ENCODE measurements around the gene TMEM119.

The TMEM119 gene

DNA sequence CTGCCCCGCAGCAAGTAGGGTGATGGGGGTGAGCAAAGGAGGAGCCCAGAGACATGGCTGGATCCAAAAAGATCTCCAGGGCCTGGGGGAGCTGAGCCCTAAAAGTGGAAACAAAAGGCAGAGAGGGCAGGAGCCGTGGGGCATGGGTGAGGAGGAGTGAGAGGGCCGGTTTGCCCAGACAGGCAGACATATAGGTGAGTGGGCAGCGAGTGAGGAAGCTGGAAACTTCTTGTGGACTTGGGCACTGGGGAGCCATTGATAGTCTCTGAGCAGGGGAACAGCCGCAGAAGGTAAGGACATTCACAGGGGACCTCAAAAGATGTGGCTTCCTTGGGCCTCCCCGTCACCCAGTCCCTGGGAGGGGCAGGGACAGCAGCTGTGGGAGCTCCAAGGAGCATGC, 16.8 kb upstream of the TMEM119 start:
- DNase-seq, result no peak

DNA sequence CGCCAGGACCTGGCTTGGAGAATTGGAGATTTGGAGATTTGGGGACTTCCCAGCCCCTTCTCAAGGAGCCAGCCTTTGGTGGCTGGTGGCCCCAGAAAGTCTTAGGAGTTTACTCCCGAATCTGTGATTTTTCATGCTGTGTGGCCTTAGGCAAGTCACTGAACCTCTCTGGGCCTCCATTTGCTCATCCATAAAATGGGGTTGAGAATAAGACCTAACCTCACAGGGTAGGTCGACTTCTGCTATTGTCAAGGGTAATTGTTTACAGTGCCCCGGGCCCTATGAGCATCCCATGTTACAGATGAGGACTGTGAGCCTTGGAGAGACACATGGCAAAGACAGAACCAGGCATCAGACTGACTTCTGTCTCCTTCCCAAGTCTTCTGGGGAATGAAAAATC, 16.2 kb upstream of the TMEM119 start:
- DNase-seq, result no peak

DNA sequence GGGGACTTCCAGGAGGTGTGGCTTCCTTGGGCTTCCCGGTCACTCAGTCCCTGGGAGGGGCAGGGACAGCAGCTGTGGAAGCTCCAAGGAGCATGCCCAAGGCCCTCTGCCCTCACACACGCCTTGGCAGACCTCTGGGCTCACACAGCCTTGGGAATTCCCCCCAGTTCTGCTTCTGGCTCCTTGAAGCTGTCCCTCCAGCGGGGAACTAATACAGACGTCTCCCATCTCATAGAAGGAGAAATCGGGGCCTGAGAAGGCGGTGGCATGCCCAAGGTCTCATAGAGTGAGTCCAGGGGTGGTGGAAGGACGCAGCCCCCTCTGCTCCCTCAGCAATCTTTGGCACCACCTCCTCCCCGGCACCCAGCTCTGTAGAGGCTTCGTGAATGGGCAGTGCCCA, 15.7 kb upstream of the TMEM119 start:
- no peak for DNase-seq

DNA sequence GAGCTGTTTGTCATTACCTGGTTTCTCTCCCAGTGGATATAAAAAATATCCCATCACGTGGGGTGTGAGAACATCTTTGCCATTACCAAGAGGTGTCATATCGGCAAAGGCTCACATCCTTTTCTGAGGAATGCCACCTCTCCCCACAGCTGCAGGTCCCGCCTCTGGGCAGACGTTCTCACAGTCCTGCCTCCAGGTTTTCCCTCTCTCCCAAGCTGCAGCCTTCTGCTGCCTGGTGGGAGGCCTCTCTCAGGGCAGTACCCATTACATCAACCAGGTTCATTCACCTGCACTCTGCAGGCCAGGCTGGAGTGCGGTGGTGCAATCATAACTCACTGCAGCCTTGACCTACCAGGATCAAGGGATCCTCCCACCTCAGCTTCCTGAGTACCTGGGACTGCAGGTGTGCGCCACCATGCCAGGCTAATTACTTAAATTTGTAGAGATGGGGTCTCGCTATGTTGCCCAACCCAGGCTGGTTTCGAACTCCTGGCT, 15.0 kb upstream of the TMEM119 start:
- DNase-seq, result no peak

DNA sequence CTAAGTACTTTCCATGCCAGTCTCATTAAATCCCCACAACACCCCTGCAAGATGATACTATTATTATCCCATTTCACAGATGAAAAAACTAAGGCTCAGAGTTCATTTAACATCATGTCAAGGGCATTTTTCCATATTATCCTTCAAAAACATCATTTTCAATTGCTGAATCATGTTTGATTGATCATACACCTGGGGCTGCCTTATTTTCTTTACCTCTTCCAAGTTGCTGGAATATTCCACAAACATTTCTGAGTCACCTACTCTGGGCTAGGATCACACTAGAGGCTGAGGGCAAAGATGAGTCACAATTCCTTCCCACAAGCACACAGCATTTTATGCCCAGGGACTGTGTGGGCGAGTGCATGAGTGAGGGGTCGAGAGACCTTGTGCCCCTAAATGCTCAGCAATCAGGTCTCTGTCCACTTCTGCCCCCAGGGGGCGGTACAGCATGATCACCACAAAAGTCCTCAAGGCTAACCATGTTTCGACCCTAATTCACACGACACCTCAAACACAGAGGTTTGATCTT, 14.1 kb upstream of the TMEM119 start:
- DNase-seq, result peak; percentile 60 to 64

DNA sequence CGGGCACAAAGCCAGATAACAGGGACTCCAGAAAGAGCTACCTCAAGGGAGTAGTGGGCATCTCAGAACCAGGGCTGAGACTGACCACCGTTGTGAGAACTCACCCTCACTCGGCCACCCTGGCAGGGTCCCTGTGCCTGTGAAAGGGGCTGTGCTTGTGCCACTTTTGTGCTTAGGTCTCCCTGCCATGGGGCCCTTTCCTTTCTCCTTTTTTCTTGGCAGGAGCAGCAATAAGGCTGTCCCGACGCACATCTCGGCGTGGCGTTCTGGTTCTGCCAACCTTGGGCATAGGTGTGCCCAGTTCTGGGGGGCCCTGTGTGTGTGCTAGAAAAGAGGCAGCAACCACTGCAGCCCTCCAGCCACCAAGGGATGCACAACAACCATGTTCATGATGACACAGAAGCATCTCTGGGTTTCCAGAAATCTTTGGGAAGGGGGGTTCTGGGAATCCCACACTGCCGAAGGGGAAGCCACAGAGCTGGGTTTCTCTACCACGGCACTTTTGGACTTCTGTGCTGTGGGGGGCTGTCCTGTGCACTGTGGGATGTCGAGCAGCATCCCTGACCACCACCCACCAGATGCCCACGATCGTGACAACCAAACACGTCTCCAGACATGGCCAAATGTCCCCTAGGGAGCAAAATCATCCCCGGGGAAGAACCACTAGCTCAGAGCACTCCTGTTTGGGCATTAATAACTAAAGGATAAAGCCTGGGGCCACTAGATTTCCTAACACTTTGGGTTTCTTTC, 13.1 kb upstream of the TMEM119 start:
- DNase-seq, result no peak

DNA sequence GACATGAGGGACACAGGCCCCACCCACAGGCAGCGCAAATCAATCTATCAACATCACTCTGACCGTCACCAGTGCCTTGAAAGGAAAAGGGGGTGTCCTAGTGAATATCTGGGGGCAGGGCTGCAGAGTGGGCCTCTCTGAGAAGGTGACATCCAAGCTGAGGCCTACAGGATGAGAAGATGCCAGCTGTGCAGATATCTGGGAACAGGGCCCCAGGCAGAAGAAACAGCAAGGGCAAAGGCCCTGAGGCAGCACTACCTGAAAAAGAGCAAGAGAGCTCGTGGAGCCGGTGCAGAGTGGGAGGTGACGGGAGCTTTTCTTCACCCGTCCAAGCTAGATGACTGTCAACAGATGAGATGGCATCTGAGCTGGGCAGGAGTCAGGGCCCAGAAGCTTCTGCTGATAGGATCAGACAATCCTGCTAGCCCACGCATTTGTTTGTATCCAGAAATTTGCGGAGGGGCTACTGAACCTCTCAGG, 12.5 kb upstream of the TMEM119 start:
- DNase-seq, result no peak

DNA sequence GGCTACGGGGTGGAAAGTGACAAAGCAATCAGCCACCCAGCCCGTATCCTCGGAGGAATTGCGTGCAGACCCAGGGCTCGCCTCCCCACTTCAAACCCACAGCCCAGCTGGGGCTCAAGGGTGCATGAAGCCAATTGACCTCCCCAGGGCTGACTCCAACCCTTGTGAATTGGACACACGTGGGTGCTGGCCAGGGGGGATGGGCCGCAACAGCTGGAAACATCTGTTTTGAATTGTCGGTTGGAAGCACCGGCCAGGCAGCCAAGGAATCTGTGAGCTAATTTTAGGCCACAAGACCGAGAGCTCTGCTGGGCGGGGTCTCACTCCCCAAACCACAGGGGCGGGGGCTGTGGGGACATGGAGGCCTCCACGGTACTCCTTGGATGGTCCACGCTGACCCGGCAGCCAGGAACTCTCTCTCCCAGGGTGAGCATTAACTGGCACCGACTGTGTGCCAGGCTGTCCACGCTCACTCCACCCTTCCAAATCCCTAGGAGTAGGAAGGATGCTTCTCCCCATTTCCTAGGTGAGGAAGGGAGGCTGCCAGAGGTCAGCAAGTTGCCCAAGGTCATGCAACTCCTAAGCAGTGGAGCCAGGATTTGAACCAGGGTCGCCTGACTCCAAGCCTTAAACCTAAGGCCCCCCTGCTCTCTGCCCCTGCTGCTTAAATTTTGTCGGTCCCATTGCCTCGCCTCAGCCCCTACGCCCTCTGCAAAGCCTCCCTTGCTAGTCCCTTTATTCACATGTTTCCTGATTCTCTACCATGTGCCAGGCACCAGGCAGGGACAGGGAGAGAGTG, 11.9 kb upstream of the TMEM119 start:
- DNase-seq, result no peak

DNA sequence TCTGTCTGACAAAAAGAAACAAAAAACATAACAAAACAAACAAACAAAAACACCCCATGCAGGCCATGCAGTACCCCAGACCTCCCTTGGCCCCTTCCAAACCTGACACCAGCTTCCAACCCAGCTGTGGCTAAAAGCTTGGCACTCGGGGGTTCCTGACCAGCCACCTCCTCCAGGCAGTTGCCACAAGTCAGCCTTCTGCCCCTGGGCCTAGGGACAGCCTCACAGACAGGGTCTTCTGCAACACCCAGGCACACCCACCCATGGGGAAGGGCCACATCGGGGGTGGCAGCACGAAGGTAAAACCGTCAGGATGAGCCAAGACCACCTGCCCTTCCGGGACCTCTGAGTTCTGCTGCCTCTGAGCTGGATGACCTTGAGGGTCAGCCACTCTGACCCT, 10.7 kb upstream of the TMEM119 start:
- no peak for DNase-seq

DNA sequence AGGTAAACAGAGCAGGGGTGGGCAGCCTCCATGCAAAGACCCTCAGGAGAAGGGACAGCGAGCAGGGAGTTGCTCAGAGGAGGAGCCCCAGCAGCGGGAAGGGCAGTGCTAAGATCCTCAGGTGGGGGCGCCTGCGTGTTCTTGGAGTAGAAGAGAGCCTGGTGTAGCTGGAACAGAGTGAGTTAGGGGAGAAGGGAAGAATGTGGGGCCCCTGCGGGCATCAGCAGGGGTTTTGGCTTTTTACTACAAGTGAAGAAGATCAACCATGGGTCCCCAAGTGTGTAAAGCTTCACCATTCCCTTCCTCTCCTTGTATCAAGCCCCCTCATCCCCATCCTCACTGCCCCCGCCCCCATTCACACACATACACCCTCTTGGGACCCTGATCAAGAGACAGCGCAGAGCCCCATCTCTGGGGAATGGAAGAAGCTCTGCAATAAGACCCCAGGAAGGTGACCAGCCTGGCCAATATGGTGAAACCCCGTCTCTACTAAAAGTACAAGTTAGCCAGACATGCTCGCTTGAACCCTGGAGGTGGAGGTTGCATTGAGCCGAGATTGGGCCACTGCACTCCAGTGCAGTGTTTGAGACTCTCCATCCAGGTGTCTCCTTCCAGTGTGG, 10.2 kb upstream of the TMEM119 start:
- no peak for DNase-seq

DNA sequence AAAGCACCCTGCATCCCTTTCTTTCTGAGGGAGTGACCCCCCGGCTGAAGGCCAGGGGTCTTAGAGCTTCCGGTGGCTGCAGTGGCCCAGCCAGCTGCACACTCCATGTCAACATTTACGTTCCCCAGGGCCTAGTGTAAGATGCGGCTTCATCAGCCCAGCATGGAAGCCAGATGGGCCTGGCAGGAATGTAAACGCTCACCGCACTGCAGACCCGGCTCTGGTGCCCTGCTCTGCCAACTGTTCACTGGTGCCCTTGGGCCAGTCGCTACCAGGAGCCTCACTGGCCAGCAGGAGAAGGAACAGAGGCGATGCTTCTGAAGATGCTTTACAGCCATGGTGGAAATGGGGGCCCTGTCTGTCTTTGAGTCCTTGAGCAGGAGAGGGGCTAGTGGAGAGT, 8.6 kb upstream of the TMEM119 start:
- no peak for DNase-seq

DNA sequence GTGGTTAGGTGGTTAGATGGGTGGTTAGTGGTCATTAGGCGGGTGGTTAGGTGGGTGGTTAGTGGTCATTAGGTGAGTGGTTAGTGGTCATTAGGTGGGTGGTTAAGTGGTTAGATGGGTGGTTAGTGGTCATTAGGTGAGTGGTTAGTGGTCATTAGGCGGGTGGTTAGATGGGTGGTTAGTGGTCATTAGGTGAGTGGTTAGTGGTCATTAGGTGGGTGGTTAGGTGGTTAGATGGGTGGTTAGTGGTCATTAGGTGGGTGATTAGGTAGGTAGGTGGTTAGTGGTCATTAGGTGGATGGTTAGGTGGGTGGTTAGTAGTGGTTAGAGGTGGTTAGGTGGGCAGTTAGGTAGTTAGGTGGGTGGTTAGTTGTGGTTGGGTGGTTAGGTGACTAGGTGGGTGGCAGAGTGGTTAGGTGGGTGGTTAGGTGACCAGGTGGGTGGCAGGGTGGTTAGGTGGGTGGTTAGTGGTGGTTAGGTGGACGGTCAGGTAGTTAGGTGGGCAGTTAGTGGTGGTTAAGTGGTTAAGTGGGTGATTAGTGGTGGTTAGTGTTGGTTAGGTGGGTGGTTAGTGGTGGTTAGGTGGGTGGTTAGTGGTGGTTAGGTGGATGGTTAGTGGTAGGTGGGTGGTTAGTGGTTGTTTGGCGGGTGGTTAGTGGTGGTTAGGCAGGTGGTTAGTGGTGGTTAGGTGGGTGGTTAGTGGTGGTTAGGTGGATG, 8.0 kb upstream of the TMEM119 start:
- no peak for DNase-seq

DNA sequence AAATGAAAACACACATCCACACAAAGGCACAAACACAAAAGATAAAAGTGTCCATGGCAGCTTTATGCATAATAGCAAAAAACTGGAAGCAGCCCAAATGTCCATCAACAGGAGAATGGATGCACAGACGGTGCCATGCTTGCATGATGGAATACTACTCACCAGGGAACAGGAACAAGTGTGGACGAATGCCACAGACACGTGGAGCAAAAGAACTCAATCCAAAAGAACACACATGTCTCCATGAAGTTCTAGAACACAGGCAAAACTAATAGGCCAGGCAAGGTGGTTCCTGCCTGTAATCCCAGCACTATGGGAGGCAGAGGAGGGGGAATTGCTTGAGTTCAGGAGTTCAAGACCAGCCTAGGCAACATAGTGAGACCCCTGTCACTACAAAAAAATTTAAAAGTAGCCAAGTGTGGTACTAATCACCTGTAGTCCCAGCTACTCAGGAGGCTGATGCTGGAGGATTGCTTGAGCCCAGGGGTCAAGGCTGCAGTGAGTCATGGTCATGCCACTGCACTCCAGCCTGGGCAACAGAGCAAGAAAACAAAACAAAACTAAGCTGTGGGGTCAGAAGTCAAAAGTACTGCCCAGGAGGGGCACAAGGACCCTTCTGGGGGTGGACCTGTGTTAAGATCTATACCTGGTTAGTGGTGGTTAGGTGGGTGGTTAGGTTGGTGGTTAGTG, 7.3 kb upstream of the TMEM119 start:
- DNase-seq, result no peak

DNA sequence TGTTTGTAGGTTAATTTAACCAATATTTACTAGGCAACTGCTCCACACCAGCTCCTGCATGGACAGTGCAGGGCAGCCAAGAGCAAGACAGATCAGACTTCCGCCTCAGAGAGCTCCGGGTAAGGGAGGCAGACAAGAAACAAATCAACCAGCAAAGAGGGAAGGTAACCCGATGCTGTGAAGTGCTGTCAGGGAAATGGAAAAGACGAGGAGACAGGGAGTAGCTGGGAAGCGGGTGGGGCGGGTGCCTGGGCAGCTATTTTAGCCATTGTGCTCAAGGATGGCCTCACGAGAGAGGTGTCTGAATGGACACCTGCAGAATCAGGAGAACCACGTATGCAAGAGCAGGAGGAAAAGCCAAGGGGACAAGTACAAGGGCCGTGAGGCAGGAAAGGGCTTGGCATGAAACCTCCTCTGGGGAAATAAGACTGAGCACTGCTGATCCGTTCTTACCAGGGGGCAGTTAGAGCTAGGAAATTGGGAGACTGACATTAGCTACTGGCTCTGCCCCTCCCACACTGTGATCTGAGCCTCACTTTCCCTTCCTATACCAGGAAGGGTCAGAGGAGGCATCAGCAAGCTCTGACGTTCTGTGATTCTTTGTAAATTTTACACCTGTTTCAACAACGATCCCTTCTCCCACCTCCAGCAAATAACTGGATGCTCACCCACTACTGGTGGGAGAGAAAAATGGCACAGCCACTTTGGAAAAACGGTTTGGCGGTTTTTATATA, 6.5 kb upstream of the TMEM119 start:
- no peak for DNase-seq

DNA sequence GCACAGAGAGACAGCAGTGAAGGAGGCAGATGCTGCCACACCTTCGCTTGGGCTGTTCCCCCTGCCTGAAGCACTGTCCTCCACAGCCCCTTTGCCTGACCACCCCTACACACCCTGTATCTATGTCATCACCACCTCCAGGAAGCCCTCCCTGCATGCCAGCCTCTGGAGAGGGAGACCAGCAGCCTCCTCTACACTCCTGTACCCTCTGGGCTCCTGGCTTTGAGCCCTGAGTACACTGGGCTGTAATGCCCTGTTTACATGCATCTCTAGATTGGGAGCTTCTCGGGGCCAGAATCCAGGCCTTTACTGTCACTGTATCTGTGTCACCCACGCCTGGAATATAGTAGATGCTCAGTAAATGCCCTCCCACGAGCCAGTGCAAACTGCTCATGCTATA, 5.9 kb upstream of the TMEM119 start:
- DNase-seq, result no peak

DNA sequence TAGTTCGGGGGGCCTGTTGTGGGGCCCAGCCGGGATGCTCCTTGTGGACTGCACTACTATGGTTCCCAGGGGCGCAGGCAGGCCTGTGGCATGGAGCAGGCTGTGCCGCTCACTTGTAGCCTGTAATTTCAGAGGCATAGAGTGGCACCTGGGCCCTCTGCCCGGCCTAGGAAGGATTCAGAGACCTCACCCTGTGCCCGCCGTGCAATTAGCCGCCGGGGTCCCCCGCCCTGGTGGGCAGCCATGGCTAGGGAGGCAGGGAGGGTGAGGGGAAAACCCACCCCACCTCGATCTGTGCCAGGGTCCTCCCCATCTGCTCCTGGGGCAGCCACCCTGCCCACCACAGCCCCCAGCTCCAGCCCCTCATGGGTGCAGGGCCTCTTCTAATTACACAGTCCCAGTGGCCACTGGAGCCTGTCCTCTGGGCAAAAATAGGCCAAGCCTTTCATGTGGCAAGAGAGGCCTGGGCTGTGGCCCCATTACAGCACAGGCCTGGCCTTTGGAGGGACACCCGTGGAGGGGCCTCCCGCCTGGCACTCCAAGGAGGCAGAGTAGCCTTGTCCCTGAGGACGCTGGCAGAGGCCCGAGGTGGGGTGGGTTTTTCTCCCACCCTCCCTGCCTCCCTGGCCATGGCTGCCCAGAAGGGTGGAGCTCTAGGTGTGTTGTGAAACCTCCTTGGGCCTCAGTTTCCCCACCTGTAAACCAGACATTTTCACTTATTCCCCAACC, 5.3 kb upstream of the TMEM119 start:
- DNase-seq, result no peak

DNA sequence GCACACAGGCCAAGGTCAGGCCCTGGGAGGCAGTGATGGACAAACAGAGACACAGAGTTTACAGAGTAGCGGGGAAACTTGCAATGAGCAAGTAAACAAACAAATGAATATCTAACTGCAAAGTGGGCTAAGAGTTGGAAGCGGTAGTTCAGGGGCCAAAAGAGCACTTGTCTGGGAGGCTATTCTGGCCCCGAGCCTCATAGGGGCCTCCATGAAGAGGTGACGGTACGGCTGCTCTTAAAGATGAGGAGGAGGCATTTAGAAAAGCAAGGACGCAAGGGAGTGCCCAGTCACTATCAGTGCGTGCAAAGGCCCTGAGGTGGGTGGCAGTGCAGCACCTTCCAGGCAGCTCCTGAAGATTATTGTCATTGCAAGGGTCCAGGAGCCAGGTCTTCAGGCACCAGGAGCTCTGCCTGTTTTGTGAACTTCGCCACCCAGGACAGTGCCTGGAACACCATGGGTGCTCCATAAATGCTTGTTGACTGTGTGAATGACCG, 4.4 kb upstream of the TMEM119 start:
- no peak for DNase-seq

DNA sequence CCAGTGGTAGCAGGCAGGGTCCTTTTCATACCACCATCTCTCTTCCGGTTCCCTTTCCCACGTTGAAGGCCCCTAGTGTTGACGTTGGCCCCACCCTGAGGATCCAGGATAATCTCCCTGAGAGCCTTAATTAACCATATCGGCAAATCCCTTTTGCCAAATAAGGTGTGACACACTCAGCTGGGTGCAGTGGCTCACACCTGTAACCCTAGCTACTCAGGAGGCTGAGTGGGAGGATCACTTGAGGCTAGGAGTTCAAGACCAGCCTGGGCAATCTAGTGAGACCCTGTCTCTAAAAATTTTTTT, 2.8 kb upstream of the TMEM119 start:
- no peak for DNase-seq

DNA sequence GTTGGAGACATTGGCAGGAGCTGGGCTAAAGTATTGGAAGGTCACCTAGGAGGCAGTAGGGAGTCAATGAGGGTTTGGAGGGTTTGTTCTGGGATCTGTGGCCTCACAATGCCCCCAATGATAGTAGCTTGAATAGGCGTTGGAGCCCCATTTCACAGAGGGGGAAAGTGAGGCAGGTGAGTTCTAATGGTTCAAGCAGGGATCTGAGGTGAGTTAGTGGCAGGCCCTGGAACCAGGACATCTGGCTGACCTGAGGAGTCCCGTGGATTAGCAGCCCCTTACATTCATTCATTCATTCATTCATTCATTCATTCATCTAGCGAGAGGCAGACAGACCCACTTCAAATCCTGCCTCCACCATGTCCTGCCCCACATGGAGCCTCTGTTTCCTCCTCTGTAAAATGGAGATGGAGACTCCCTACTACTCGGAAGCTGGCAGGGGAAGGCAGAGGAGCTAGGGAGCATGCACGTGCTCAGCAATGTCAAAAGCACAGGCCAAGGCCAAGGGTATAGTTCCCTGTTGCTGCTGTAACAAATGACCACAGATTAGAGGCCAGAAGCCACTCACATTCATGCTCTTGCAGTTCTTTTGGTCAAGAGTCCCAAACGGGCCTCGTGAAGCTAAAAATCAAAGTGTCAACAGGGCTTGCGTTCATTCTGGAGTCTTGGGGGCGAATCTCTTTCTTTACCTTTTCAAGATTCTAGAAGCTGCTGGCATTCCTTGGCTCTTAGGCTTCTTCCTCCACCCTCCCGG, 2.2 kb upstream of the TMEM119 start:
- no peak for DNase-seq

DNA sequence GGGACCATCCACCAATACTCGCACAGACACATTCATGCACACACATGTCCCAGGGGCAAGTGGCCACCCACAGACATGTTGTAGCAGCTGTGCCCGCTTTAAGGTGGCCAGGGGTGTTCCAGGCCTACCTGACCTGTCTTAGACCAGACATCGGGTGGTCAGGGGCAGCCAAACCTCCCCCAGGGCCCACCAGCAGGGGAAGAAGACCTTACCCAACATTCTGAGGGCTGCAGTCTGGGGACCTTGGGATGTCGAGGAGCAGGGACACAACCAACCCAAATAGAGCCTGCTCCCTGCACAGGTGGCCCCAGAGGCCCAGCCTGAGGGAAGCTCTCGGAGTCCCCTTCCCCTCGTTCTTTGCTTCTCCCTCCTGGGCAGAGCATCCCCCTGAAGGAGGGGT, 1.7 kb upstream of the TMEM119 start:
- no peak for DNase-seq

Data from CD4-positive, alpha-beta T cell treated with Interleukin-4 for 1 hour (primary cell).